Activated CD4-positive, alpha-beta T cell treated with anti-CD3 and anti-CD28 coated beads, Interleukin-10, Interleukin-2, amounts not matched to agents 100 ng/mL and 50 ng/mL, durations not matched to agents 16 hours and 8 hours (primary cell): ENCODE data around the gene CCL2.
"Not testable (repeated sequence)": the region's sequence is repeated elsewhere in the genome, so short reads cannot be mapped to it uniquely, and the experiment has no call there.

ENCODE experiments used
- DNase-seq: peaks from one replicate; pipeline ENCODE4 v3.0.0-alpha.2; 2020

Gene CCL2

DNA sequence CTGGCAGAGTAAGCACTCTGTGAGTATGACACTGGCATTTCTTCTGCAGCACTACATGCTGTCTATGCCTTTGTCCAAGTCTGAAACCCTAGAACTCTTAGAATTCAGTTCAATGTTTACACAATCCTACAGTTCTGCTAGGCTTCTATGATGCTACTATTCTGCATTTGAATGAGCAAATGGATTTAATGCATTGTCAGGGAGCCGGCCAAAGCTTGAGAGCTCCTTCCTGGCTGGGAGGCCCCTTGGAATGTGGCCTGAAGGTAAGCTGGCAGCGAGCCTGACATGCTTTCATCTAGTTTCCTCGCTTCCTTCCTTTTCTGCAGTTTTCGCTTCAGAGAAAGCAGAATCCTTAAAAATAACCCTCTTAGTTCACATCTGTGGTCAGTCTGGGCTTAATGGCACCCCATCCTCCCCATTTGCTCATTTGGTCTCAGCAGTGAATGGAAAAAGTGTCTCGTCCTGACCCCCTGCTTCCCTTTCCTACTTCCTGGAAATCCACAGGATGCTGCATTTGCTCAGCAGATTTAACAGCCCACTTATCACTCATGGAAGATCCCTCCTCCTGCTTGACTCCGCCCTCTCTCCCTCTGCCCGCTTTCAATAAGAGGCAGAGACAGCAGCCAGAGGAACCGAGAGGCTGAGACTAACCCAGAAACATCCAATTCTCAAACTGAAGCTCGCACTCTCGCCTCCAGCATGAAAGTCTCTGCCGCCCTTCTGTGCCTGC lies at the start of gene CCL2:
TSS of gene CCL2 (plus strand) at position 635 of the 730 bp plus-strand sequence. CDS start at position 700, 65 bp downstream.
- DNase-seq: no peak

DNA sequence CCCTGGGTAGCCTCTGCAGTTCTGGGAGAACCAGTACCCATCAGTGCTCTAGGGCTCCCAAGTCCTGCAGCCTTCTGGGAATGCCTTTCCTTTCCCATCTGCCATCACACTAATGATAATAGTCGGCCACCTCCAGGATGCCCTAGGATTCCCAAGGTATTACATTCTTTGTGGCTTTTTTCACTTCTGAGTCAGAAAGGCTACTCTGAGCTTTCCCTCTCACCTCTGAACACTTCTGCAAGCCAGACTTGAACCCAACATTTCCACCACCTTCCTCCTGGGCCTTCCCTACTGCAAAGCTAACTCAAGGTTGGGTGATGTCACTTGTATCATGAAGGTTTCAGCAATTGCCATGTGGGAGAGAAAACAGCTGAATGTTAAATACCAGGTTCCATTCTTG lies 49.7 kb upstream of the CCL2 start:
- DNase-seq: no peak

DNA sequence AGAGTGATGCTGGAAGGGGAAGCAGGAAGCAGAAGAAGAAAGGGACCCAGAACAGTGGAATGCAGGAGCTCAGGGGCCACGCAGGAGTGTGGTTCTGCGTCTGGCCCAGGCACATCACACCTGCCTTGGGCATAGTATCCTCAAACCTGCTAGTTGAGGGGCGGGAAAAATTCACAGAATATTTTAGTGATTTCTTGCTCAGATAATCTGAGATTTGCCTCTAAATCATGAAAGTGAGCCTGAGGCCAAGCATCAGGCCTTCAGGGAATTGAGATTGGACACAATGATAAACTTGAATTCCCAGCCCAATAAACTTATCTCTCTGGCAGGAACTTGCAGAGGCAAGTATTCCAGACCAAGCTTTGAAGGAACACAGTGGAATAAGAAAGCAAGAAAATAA lies 48.5 kb upstream of the CCL2 start:
- DNase-seq: no peak

DNA sequence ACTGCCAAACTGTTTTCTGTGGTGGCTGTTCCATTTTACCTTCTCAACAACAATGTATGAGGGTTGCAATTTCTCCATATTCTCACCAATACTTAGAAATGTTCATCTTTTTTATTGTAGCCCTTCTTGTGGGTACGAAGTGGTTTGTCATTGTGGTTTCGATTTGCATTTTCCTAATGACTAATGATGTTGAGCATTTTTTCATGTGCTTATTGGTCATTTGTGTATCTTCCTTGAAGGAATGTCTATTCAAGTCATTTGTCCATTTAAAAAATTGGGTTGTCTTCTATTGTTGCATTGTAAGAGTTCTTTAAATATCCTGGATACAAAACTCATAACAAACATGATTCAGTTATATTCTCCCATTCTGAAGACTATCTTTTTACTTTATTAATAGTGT lies 47.5 kb upstream of the CCL2 start:
- peak; percentile 38 for DNase-seq

DNA sequence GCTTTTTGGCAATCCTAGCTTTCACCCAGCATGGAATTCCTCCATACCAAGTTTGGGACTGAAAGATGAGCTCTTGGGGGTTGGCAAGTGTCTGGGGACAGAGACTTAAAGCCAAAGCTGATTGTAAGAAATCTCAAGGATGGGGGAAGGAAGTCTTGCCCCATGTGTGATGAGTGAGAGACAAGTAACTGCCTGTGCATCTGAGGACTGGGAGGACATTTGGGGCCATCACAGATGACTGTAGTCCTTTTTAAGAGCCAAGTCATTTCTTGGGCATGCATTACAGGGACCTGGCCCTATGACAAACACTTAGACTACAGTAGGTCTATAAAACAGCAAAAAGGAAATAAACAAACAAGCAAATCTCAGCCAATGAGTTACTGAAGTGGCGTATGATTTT lies 36.3 kb upstream of the CCL2 start:
- DNase-seq: no peak

DNA sequence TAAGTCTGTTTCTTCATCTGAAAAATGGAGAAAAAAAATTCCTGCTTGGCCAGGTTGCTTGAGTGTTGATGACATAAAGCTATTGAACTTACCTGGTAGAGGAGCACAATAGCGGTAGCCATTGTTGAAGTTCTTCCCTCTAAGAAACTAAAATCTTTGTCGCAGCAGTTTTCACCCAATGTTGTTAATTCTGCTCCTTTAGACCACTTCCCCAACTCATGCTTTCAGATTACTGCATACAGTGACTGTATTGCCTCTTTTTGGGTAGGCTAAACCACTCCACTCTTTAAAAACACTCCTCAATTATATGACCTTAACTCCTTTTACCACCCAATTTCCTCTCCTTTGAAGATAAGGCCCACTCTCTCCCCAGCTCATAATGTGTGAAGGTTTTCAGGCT lies 35.7 kb upstream of the CCL2 start:
- DNase-seq: no peak

DNA sequence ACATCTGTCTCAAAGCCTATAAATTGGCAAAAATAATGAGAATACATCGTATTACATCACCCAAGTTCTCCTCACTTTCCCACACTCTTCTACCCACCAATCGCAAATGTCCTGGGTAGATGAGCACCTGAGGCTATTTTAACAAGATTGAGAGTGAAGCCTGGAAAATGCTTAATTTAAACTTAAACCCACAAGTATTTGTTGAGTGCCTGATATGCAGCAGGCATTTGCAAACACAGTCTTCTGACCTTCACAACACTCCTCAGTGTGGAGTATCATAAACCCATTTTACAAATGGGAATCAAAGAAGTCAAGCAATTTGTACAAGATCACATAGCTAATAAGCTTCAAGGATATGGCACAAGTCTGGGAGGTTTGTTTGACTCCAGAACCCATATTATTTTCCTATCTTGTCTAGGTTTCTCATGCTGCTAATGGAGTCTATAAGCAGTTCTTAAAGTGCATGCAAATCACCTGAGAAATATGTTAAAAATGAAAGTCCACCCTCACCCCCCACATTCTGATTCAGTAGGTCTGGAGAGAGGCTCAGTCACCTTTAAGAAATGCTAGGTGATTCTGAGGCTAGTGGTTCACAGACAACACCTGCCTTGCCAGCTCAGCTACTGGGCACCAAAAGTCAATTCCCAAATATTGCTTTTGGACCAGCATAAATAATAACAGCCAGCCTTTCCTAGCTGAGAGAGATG lies 34.9 kb upstream of the CCL2 start:
- DNase-seq: no peak

DNA sequence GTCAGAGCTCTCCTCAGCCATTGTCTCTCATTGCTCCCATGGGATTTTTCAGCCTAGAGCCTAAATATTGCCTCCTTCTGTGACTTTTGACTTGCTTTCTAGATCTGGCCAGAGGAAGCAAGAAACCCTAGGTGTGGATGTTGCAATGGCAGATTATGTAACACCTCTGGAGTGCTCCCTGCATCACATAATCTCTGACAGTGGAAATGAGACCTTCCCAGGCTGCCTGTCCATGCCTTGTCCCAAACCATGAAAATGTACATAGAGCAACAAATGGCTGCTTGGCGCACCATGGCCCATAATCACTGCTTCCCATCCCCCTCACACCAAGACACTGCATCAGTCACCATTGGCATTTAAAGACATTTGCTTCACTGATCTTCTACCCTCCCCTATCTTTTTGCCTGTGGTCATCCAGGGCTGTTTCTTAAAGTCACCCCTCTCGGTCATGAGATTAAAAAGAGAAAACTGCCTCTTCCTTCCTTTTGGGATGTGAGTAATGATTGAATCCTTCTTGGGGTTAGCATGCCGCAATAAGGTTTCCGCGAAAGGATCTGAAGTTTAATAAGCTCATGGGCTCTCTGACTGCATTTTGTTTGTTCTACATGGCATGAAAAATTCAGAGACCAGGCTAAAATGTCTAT lies 34.2 kb upstream of the CCL2 start:
- DNase-seq: no peak

DNA sequence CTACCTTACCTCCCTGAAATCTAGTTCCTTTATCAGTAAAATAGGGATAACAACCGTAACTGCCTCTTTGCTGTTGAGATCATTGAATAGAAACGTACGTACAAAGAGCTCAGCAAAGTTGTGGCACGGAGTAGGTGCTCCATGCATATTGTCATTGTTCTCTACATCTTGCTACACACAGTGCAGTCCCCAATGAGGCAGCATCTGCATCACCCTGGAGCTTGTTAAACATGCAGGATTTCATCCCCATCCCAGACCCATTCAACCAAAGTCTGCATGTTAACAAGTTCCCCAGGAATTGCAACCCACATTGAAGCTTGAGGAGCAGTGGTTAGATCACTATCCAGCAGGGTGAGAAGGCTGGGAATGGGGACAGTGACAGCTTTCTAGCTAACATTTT lies 33.7 kb upstream of the CCL2 start:
- no peak for DNase-seq

DNA sequence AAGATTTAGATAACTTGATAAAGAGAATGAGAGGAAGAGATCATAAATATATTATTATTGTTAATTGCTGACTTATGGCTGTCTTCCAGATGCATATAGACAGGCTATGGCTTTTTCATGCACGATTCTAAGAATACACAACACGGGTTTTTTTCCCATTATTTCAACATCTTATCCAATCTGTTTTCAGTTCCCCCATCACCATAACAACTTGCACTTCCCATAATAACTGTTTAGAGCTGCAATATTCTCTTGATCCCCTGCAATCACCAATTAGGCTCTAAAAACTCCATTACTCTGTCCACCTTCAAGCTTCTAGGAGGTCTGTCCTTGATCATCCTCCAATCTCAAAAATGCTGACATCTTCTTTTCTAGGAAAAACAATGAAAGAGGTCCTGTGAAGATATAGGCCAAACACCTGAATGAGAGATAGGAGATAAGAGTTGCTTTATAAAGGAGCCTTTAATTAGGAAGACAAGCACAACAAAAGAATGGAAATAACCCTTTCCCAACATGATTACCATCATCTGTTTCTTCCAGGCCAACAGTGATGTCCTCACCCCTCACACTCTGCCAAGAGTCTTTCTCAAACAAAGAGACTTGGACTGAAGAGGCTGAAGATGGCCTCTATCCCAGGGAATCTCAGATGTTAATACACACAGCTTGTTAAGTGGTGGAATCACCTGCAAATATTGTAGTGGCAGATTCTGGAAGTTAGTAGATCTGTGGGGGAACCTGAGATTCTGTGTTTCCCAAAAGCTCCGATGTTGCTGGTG lies 32.2 kb upstream of the CCL2 start:
- no peak for DNase-seq

DNA sequence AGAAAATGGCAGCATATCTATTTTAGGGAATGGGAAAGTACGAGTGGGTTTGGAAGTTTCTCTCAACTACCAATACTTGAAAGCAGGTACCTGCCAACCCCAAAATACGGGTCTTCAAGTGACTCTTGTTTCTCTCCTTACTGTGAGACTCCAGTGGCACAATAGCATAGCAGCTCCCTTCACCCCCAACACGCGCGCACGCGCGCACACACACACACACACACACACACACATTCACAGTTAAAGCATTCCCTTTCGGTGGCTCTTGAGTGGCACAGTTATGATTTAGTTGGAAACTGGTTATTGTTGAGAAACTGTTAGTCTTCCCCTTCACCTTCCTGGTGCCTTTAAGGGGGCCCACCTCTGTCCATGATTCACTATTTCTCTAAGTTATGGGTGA lies 30.0 kb upstream of the CCL2 start:
- no peak for DNase-seq

DNA sequence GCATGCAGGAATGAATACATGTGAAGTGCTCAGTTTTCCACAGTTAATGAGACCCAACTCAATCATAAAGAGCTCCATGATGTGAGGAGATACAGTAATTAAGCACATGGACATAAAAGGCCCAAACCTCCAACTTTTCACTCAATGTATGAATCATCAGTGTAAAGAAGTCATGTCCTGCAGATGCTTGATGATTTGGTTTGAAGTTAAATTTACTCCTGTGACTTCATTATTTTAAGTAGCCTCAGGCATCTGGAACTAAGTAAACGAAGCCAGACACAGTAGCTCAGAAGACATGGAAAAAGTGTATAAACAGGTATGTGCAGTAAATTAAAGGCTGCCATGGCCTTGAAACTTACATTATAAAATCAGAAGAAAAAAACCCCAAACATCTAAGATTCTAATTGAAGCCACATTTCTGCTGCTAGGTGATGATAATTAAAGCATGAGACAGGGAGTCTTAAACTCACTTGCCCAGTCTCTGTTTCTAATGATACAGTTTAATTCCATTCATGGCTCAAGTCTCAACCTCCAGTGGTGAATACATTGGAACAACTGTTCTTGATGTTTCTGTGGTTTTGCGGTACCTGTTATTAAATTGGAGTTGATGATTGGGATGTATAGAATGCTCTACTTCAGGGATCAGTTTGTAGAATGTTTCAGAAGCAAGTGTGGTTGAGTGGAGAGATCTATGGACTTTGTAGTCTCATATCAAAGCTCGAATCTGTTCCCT lies 28.9 kb upstream of the CCL2 start:
- DNase-seq: no peak

DNA sequence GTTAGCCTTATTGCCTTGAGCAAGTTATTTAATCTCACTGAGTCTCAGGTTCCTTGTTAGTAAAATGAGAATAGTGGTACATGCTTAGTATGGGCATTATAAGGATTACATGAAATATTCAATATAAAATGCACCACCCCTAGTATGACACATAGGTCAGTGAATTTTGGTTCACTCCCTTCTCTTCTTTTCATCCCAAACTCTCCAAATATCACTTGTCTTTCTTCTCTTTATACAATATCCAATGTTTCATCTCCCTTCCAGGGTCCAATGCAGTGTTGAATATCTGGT lies 28.4 kb upstream of the CCL2 start:
- DNase-seq: no peak

DNA sequence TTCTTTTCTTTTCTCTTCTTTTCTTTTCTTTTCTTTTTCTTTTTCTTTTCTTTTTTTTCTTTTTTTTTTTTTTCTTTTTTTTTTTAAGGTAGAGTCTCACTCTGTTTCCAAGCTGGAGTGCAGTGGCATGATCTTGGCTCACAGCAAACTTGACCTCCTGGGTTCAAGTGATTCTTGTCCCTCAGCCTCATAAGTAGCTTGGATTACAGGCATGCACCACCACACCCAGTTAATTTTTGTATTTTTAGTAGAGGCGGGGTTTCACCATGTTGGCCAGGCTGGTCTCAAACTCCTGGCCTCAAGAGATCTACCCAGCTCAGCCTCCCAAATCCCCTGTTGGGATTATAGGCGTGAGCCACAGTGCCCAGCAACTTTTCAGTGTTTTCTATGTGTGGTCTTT lies 27.8 kb upstream of the CCL2 start:
- not testable (repeated sequence) for DNase-seq

DNA sequence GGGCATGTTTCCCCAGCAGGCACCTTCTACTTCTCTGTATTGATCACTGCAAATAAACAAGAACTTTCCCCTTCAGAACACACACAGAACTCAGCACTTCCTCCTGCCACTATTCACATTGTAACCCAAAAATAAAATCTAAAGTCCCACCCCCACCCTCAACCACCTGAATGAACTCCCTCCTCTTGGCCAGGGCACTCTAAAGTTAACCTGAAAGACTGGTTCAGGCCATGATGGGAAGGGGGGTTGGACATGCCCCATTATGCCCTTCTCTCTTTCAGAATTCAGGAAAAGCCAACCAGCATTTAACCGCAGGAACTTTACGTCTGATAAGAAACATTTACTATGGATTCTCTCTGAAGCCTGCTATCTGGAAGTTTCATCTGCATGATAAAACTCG lies 27.4 kb upstream of the CCL2 start:
- no peak for DNase-seq

DNA sequence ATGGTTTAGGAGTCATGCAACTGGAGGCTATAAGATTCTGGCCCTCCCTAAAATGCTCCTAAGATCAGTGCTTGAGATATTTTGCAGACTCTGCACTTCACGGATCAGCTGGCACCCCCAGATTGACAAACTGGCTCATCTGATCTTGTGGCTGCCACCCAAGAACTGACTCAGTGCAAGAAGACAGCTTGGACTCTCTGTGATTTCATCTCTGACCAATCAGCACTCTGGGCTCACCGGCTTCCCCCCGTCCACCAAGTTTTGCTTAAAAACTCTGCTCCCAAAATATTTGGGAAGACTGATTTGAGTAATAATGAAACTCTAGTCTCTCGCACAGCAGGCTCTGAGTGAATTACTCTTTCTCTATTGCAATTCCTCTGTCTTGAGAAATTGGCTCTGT lies 26.3 kb upstream of the CCL2 start:
- no peak for DNase-seq

DNA sequence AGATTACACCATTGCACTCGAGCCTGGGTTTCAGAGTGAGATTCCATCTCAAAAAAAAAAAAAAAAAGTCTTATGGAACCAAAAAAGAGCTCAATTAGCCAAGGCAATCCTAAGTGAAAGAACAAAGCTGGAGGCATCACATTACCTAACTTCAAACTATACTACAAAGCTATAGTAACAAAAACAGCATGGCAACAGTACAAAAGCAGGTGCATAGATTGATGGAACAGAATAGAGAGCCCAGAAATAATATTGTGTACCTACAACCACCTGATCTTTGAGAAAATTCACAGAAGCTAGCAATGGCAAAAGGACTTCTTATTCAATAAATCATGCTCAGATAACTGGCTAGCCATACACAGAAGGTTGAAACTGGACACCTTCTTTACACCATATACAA lies 24.7 kb upstream of the CCL2 start:
- DNase-seq: no peak

DNA sequence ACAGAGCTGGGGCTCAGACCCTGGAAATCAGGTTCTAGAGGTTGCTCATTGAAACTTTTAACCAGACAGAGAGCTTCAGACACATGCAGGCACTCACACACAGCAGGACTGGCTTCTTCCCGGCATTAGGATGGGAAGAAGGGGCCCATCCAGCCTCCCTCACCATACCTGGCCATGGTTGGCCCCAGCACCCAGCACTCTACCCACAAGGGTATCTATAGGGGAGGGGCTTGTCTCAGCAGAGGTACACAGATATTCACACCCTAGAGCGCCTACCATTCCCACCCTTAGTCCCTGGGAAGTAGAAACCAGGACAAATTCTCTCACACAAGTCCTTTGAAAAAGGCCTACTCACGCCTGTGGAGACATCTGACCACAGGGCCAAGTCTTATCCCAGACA lies 20.5 kb upstream of the CCL2 start:
- no peak for DNase-seq

DNA sequence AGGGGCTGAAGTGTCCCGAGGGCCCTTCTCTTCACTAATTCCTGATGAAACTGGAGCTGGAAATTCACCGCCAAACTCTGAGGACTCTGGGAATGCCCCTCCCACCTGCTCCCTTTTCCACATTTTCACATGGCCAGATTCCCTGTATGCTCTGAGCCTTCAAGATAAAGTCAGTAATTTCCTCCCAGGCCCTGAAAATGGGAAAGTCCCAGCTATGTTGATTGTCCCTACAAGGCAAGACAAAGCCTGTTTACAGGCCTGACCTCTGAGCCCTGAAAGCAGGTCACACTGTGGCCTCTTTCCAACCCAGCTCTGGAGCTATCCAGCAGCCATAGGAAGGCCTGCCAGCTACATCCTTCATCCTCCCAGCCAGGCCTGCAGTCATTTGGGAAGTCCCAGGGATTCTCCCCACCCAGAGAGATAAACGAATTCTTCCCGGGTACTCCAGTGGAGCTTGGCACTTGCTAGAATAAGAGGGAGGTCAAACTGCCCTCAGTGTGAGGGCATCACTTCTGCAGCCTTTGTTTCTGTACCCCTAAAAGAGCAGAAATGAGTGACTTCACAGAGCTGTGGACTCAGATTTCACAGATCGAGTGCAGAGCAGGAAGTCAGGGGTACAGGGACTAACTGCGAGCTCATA lies 19.6 kb upstream of the CCL2 start:
- no peak for DNase-seq

DNA sequence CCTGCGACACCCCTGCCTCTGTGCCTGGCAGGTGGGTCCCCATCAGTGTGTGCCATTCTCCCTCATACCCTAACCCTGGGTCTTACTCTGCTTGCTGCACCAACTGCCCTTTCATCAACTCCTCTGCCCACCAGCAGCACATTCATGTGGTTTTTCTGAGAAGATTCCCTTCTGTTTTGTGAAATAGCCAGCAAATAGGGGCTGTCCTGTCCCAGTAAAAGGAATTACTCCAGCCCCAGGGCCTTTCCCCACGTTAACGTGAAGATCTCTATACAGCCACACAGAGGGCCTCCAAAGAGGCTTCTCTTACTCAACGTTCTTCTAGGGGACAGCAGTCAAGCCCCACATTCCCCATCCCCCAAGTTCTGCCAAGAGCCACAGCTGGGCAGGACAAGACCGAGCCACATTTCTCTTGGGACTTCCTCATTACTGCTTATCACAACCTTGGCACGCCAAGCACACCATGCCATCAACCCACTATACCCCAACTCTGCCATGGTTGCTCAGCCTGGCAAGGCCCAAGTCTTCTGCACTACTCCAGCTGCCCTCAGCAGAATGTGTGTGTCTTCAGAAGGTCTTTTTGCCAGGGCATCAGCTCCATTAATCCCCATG lies 18.7 kb upstream of the CCL2 start:
- no peak for DNase-seq

DNA sequence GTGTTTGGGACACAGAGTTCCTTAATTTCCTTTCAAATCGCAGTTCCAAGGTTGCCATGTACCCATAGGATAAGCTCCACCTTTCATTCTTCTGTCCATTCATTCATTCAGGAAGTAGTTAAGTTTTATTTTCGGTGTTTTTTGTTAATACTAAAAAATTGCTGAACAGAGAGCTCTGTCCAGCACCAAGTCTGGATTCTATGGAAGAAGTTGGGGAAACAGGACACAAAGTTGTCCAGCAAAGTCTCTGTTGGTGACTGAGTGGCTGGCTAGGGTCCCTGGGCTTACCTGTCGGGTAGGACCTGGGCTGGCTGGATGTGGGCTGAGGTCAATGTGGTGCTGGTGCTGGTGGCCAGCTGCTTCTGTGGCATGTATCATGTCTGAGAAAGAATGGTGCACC lies 17.6 kb upstream of the CCL2 start:
- DNase-seq: no peak

DNA sequence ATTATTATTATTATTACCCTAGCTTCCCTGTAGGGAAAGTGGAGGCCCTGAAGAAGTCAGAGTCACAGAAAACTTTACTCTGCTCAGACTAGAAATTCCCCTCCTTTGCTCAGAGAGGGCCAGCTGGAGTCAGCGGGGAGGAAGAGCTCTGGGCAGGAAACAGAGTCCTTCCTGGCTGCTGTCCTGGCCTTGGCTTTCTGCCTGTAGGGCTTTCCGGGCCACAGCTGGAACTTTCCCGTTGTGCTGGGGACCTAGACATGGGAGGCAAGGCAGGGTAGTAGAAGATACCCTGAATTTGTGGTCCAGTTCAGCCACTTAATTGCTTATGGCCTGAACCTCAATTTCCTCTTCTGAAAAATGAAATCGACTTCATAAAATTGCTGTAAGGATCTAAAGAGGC lies 14.0 kb upstream of the CCL2 start:
- DNase-seq: no peak
